GM12864 (cell line): ENCODE data around the gene MOGAT1.

Source experiments
- DNase-seq: peaks from one replicate; pipeline ENCODE4 v3.0.0-alpha.2; 2011; ENCODE audit warnings: low read depth
- H3K4me3 ChIP-seq: 2 replicates; pipeline ENCODE4 v1.5.1; 2011; ENCODE audit warnings: mild to moderate bottlenecking, low read depth, low read length, control low read depth
- TF ChIP-seq, protein P1 (sequence below): IDR thresholded peaks from 2 replicates; pipeline ENCODE4 v1.5.1; 2011; ENCODE audit warnings: low read depth, mild to moderate bottlenecking, moderate library complexity, low read length, control low read depth, inconsistent platforms; ENCODE audit errors: missing control alignments

MOGAT1 gene

GRCh38 chr2:222670191-222671038 is 1.0 kb upstream of the MOGAT1 start:
- no peak overlapping the region for H3K4me3 ChIP-seq
- TF ChIP-seq, protein P1, sequence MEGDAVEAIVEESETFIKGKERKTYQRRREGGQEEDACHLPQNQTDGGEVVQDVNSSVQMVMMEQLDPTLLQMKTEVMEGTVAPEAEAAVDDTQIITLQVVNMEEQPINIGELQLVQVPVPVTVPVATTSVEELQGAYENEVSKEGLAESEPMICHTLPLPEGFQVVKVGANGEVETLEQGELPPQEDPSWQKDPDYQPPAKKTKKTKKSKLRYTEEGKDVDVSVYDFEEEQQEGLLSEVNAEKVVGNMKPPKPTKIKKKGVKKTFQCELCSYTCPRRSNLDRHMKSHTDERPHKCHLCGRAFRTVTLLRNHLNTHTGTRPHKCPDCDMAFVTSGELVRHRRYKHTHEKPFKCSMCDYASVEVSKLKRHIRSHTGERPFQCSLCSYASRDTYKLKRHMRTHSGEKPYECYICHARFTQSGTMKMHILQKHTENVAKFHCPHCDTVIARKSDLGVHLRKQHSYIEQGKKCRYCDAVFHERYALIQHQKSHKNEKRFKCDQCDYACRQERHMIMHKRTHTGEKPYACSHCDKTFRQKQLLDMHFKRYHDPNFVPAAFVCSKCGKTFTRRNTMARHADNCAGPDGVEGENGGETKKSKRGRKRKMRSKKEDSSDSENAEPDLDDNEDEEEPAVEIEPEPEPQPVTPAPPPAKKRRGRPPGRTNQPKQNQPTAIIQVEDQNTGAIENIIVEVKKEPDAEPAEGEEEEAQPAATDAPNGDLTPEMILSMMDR: no peak
- no peak for DNase-seq

DNA sequence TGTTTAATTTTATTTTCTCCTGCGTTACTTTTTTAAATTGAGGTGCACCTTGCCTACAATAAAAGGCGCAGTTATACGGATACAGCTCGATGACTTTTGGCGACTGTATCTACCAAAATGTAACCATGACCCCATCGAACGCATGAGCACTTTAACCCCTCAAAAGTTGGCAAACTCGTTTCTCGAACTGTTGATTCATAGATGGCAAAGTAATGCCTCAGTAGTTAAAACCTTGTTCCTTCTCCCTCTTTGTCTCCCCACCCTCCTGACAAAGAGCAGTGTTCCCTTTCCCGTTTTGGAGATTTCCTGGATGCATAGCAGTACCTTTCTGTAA is 577 bp downstream of the MOGAT1 start:
- DNase-seq: no peak
- no peak overlapping the region for H3K4me3 ChIP-seq
- TF ChIP-seq, protein P1: no peak

DNA sequence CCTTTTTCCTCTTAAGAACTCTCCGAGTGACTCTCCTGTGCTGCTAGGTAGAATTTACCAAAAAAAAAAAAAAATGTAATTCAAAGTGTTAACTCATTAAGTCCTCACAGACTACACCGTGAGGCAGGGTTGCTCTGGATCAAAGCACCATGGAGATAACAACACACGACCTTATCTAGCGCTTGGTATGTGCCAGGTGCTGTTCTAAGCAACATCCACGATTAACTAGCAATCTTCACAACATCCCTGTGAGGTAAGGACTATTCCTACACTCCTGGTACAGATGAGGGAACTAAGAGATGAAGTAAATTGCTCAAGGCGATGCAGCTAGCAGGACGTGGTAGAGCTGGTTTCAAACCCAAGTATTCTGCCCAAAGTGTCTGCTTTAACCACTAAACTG is 1.8 kb downstream of the MOGAT1 start:
- TF ChIP-seq, protein P1: no peak
- DNase-seq: no peak
- H3K4me3 ChIP-seq: no peak overlapping the region

GRCh38 chr2:222673883-222674282 is 2.4 kb downstream of the MOGAT1 start:
- TF ChIP-seq, protein P1: peak; percentile 11
- no peak overlapping the region for H3K4me3 ChIP-seq
- no peak for DNase-seq

GRCh38 chr2:222677981-222678380 is 6.5 kb downstream of the MOGAT1 start:
- DNase-seq: no peak
- TF ChIP-seq, protein P1: peak; percentile 8
- H3K4me3 ChIP-seq: no peak overlapping the region

DNA sequence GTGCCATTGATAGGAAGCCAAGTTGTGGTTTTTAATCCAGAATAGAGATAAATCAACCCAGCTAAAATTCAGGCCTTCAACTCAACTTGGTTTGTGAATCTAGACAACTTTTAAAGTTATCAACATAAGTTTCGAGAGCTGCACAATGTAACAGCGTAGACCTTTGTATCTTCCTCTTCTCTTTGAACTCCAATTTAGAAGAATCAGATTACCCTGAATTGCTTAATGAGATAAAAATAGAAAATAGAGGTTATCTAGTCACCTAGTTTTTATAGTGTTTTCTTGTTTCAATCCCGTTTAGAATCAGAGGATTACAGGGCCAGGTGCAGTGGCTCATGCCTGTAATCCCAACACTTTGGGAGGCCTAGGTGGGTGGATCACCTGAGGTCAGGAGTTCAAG is 12.3 kb downstream of the MOGAT1 start:
- H3K4me3 ChIP-seq: no peak overlapping the region
- TF ChIP-seq, protein P1: no peak
- no peak for DNase-seq

- TF ChIP-seq, protein P1: no peak
- DNase-seq: no peak
- no peak overlapping the region for H3K4me3 ChIP-seq
These were observed 14.8 kb downstream of the MOGAT1 start for GRCh38 chr2:222686086-222686750.
